HepG2 (cell line): ENCODE data around the gene PBX2. TPM values are rescaled to one million over a fixed set of nuclear protein-coding genes. Genes with fewer than 3 reads are reported as not detected.
A peak's percentile ranks its signal among the peaks of the same experiment; 100 is the strongest.

Experiments
- CENPBD1 ChIP-seq: sonication (generic); formaldehyde crosslinking; IDR thresholded peaks from 2 replicates; pipeline ENCODE4 v1.8.0; 2022; ENCODE audit warnings: missing genetic modification reagents, low read depth, mild to moderate bottlenecking, borderline replicate concordance
- CERS6 ChIP-seq: sonication (generic); formaldehyde crosslinking; IDR thresholded peaks from 2 replicates; pipeline ENCODE4 v1.5.0; 2020; ENCODE audit warnings: missing genetic modification reagents
- MAZ ChIP-seq, 2 experiments: sonication (generic) in 1 of 2; formaldehyde crosslinking in 1 of 2; IDR thresholded peaks; 2 replicates each; pipeline versions ENCODE4 v1.5.0 to v1.6.1; 2012 to 2020; ENCODE audit warnings: low read depth in 2 of 2, mild to moderate bottlenecking in 2 of 2, borderline replicate concordance in 1 of 2, improper control_type of control experiment in 1 of 2, low read length in 1 of 2, missing genetic modification reagents in 1 of 2, moderate library complexity in 1 of 2
- MEIS2 ChIP-seq: sonication (generic); formaldehyde crosslinking; IDR thresholded peaks from 2 replicates; pipeline ENCODE4 v1.9.0; 2021; ENCODE audit warnings: mild to moderate bottlenecking, missing genetic modification reagents
- MXI1 ChIP-seq: IDR thresholded peaks from 3 replicates; pipeline ENCODE4 v1.6.1; 2012; ENCODE audit warnings: low read depth, low read length, inconsistent platforms, borderline replicate concordance
- NFIB ChIP-seq: sonication (generic); formaldehyde crosslinking; IDR thresholded peaks from 2 replicates; pipeline ENCODE4 v1.9.0; 2021; ENCODE audit warnings: missing genetic modification reagents, mild to moderate bottlenecking, borderline replicate concordance
- PLSCR1 ChIP-seq: sonication (generic); formaldehyde crosslinking; IDR thresholded peaks from 2 replicates; pipeline ENCODE4 v1.5.0; 2020; ENCODE audit warnings: missing genetic modification reagents, mild to moderate bottlenecking, borderline replicate concordance
- PRDM4 ChIP-seq: sonication (generic); formaldehyde crosslinking; IDR thresholded peaks from 2 replicates; pipeline ENCODE4 v1.9.0; 2021; ENCODE audit warnings: missing genetic modification reagents, borderline replicate concordance
- SCMH1 ChIP-seq: sonication (generic); formaldehyde crosslinking; IDR thresholded peaks from 2 replicates; pipeline ENCODE4 v1.9.0; 2021; ENCODE audit warnings: missing genetic modification reagents, mild to moderate bottlenecking, borderline replicate concordance
- ZNF101 ChIP-seq: sonication (generic); formaldehyde crosslinking; IDR thresholded peaks from 2 replicates; pipeline ENCODE4 v1.4.0; 2020; ENCODE audit warnings: mild to moderate bottlenecking, low read depth, missing genetic modification reagents, borderline replicate concordance
- ZNF251 ChIP-seq: sonication (generic); formaldehyde crosslinking; IDR thresholded peaks from 2 replicates; pipeline ENCODE4 v1.9.0; 2021; ENCODE audit warnings: mild to moderate bottlenecking, missing genetic modification reagents
- ZNF280D ChIP-seq: sonication (generic); formaldehyde crosslinking; IDR thresholded peaks from 2 replicates; pipeline ENCODE4 v1.5.1; 2020; ENCODE audit warnings: mild to moderate bottlenecking, missing genetic modification reagents
- ZNF333 ChIP-seq: sonication (generic); formaldehyde crosslinking; IDR thresholded peaks from 2 replicates; pipeline ENCODE4 v1.4.0; 2020; ENCODE audit warnings: mild to moderate bottlenecking, missing genetic modification reagents, borderline replicate concordance
- ZNF335 ChIP-seq: sonication (generic); formaldehyde crosslinking; IDR thresholded peaks from 2 replicates; pipeline ENCODE4 v1.4.0; 2020; ENCODE audit warnings: missing genetic modification reagents
- ZNF414 ChIP-seq: sonication (generic); formaldehyde crosslinking; IDR thresholded peaks from 2 replicates; pipeline ENCODE4 v1.5.0; 2020; ENCODE audit warnings: missing genetic modification reagents
- ZNF563 ChIP-seq: sonication (generic); formaldehyde crosslinking; IDR thresholded peaks from 2 replicates; pipeline ENCODE4 v1.8.0; 2022; ENCODE audit warnings: mild to moderate bottlenecking, moderate library complexity, missing genetic modification reagents
- ZNF629 ChIP-seq: sonication (generic); formaldehyde crosslinking; conservative IDR thresholded peaks from 2 replicates; pipeline ENCODE4 v1.5.0; 2020; ENCODE audit warnings: missing genetic modification reagents
- ZNF816 ChIP-seq: sonication (generic); formaldehyde crosslinking; IDR thresholded peaks from 2 replicates; pipeline ENCODE4 v1.8.0; 2022; ENCODE audit warnings: missing genetic modification reagents, mild to moderate bottlenecking, borderline replicate concordance
- ZSCAN22 ChIP-seq: sonication (generic); formaldehyde crosslinking; IDR thresholded peaks from 2 replicates; pipeline ENCODE4 v1.4.0; 2020; ENCODE audit warnings: mild to moderate bottlenecking, missing genetic modification reagents
- polyA plus RNA-seq, 8 experiments: library from polyadenylated mRNA; depleted of rRNA in 3 of 8; stranded (reverse) in 7 of 8; unstranded in 1 of 8; fragments of >200 nt; fragmentation: Illumina TruSeq in 4 of 8; extraction: Trizol in 4 of 8; gene quantifications; 2 replicates each; pipeline versions ENCODE4 v1.2.1 to v1.2.3, GENCODE V29; 2011 to 2016; ENCODE audit warnings: low read depth in 4 of 8, missing spikeins in 1 of 8, mixed read lengths in 1 of 8; ENCODE audit not compliant: insufficient read depth in 1 of 8
- total RNA-seq, 5 experiments: library from RNA; depleted of rRNA; stranded (reverse); fragments of >200 nt; fragmentation: Illumina TruSeq; extraction: Trizol; gene quantifications; 2 replicates each; pipeline ENCODE4 v1.2.3, GENCODE V29; 2016; ENCODE audit warnings: low read depth in 1 of 5

PBX2 gene
- total and polyA plus RNA-seq, 2 of the 13 experiments (the other 11 are each of a cell fraction or from before 2014, with no cell fraction given) = 42.3 to 77.8 TPM

- TF ChIP-seq CERS6 (CRISPR knock-in tag) (no peak), MEIS2 (CRISPR knock-in tag) (0 out of 2 replicates have a peak, but pooled peaks have one; percentile 46), ZSCAN22 (CRISPR knock-in tag) (no peak), ZNF280D (CRISPR knock-in tag) (peak; percentile 66; the same call in 1 of the 2 replicates), MAZ (IDR thresholded peaks at IDR 0.05; ENCODE audit: borderline replicate concordance, low read depth, low read length) (peak; percentile 89; the same call in 1 of the 2 replicates), MAZ (CRISPR knock-in tag; IDR thresholded peaks at IDR 0.05; ENCODE audit: low read depth) (no peak; the same call in 1 of the 2 replicates), ZNF101 (CRISPR knock-in tag) (peak; percentile 53; the same call in 1 of the 2 replicates), CENPBD1 (CRISPR knock-in tag) (no peak), ZNF251 (CRISPR knock-in tag) (no peak), MXI1 (peak; percentile 46; the same call in 1 of the 3 replicates), ZNF563 (CRISPR knock-in tag) (peak; percentile 68; the same call in 1 of the 2 replicates), ZNF333 (CRISPR knock-in tag) (no peak), SCMH1 (CRISPR knock-in tag) (no peak), ZNF629 (CRISPR knock-in tag) (no peak), PRDM4 (CRISPR knock-in tag) (no peak), ZNF414 (CRISPR knock-in tag) (no peak; the same call in 1 of the 2 replicates), PLSCR1 (CRISPR knock-in tag) (no peak), ZNF335 (CRISPR knock-in tag) (no peak; the same call in 1 of the 2 replicates), NFIB (CRISPR knock-in tag) (no peak), ZNF816 (no peak)
Measured at GRCh38 chr6:32175711-32176475, 14.1 kb downstream of the PBX2 start, which contains the start of gene AGPAT1 (continued).
